Stimulated activated CD4-positive, alpha-beta T cell treated with anti-CD3 and anti-CD28 coated beads, Interleukin-2, amount 100 ng/mL, for 24 hours (primary cell): ENCODE measurements around the gene NAA38.
"Not testable (repeated sequence)": the region's sequence is repeated elsewhere in the genome, so short reads cannot be mapped to it uniquely, and the experiment has no call there.

ENCODE experiments used
- DNase-seq, 2 donors: peaks; one replicate each; pipeline ENCODE4 v3.0.0-alpha.2; 2020

NAA38 gene

GRCh38 chr17:7881276-7882054, 24.1 kb upstream of the NAA38 start:
- no peak for DNase-seq

DNA sequence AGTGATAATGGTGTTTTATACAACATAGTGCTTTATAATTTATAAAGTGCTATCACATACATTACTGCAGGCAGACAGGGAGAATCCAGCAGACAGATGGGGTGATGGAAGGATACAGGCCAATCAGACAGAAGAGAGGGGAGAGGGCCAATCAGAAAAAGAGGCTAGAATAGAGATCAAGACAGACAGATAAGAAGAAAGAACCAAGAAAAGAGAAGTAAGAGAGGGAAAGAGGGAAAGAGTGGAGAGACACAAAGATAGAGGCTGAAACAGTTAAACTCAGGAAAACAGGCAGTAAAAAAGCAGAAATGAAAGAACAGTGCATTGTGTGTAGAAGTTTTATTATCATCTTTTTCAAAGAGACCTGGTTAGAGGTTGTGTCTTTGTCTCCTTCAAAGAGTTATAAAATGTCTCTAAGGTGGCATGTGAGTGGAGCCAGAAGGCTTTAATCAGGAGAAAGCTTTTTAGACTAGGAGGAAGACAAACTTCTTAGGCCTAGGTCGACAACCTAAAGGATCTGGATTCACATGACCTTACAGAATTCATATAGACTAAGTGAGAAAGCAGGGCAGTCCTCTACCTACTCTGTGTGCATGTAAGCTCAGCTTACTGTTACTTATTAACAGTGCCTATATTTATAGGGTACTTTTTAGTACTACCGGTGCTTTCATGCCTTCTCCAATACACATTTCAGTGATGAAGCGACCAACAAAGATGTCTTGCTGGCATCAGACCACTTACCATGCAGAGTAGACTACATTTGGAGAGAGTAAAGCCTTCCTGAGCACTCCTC, 22.9 kb upstream of the NAA38 start:
- no peak for DNase-seq

DNA sequence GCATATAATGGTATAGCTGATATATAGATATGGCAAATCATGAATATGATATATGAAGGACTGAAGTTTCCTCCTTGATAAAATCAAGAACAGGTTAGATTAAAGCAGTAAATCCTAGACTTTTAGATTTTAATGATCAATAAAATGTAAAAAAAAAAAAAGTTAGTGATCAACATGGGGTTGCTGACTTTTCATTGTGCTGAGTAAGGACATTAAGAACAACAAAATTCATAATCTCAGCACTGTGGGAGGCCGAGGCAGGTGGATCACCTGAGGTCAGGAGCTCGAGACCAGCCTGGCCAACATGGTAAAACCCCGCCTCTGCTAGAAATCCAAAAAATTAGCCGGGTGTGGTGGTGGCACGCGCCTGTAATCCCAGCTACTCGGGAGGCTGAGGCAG, 20.9 kb upstream of the NAA38 start:
- DNase-seq = no peak

DNA sequence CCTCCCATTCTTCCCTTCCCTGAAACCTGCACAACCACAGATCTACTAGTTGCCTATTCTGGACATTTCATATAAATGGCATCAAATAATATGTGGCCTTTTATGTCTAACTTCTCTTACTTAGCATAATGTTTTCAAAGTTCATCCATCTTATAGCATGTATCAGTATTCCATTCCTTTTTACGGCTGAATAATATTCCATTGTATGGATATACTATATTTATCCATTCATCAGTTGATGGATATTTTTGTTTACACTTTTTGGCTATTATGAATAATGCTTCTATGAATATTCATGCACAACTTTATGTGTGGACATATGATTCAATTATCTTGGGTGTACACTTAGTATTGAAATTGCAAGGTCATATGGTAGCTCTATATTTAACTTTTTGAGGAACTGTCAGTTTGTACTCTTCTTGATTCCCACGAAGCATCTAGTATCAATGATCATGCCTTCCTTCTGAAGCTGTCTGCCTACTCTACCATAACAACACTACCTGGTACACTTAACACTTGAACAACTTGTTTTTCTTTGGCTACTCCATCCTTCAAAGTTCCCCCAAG, 18.5 kb upstream of the NAA38 start:
- no peak for DNase-seq

DNA sequence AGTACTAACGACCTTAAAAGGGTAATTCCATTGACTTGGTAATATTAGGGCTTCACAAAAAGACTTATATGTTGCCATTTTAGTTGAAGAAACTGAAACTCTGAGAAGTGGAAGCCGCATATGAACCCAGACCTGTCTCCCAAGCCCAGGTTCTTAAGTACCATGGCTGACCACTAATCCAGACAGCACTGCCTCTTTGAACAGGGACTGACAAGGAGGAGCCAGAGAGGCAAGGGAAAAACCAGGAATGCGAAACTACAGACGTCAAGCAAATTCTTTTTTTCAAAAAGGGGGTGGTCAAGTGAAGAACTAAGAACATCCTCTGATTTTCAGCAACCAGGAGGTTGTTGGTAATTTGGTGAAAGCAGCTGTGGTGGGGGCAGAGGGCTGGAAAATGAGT, 15.7 kb upstream of the NAA38 start:
- DNase-seq = no peak

DNA sequence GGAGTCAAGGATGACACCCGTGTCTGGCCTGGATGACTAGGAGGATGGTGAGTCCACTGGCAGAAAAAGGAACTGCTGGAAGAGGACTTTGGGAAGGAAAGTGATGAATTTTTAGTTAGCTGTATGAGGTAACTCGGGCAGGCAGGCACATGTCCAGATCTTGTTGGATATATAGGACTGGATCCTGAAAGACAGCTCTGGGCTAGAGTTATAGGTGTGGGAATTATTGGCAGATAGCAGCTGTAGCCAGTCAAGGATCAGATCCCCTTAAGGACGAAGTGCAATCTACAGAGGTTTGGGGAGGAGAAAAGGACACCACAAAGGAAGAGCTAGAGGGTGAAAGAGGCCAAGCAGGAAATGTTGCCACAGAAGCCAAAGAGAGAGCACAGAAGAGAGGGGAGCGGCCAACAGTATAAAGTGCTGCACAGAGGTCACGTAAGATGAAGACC, 10.5 kb upstream of the NAA38 start:
- peak in 1 of 2 donors; percentile 14 for DNase-seq

DNA sequence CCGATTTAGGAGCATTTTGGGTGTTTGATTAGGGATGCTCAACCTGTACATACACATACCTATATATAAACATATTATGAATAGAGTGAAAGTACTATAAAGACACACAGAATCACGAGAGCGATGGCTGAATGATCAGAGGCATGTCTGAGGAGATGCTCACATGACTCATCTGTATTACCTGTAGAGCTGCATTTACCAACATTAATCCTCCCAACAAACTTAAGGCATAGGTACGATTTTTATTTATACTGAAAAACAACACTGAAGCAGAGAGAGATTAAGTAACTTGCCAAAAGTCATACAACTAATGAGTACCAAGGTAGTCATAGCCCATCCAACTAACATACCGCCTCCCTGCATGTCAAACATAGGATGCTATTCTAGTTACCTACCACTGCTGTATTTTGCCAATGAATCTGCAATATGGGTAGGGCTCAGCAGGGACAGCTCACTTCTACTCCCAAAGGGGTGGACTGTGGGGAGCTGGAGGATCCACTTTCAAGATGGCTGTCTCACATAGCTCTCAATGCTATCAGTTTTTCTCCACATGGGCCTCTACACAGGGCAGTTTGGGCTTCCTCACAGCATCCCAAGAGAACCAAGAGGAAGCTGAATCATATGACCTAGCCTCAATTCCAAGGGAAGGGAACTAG, 7.8 kb upstream of the NAA38 start:
- no peak for DNase-seq

DNA sequence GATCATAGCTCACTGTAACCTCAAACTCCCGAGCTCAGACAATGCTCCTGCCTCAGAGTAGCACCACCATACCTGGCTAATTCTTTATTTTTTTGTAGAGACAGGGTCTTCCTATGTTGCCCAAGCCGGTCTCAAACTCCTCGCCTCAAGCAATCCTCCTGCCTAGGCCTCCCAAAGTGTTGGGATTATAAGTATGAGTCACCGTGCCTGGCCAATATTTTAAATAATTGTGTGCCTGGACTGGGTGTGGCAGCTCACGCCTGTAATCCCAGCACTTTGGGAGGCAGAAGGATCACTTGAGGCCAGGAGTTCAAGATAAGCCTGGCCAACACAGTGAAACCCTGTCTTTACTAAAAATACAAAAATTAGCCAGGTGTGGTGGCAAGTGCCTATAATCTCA, 7.0 kb upstream of the NAA38 start:
- DNase-seq = not testable (repeated sequence)

GRCh38 chr17:7862692-7863437, 5.5 kb upstream of the NAA38 start:
- peak; percentile 39 to 61 for DNase-seq

- no peak for DNase-seq
Measured at GRCh38 chr17:7859028-7859427, 1.7 kb upstream of the NAA38 start.

DNA sequence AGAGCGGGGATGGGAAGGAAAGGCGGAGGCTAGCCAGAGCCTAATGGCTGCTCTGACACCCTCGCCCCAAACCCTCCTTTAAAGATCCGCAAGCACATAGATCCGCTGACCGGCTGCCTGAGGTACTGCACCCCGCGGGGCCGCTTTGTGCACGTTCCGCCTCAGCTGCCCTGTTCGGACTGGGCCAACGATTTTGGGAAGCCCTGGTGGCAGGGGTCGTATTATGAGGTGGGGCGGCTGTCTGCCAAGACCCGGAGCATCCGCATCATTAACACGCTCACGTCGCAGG, 1.1 kb upstream of the NAA38 start:
- DNase-seq = peak; percentile 45 to 52

- peak; percentile 87 to 89 for DNase-seq
Measured at GRCh38 chr17:7857713-7858521, 558 bp upstream of the NAA38 start, which contains the start of gene CYB5D1. CYB5D1 (plus strand) TSS chr17:7858003; CDS start chr17:7858135, 132 bp downstream.

DNA sequence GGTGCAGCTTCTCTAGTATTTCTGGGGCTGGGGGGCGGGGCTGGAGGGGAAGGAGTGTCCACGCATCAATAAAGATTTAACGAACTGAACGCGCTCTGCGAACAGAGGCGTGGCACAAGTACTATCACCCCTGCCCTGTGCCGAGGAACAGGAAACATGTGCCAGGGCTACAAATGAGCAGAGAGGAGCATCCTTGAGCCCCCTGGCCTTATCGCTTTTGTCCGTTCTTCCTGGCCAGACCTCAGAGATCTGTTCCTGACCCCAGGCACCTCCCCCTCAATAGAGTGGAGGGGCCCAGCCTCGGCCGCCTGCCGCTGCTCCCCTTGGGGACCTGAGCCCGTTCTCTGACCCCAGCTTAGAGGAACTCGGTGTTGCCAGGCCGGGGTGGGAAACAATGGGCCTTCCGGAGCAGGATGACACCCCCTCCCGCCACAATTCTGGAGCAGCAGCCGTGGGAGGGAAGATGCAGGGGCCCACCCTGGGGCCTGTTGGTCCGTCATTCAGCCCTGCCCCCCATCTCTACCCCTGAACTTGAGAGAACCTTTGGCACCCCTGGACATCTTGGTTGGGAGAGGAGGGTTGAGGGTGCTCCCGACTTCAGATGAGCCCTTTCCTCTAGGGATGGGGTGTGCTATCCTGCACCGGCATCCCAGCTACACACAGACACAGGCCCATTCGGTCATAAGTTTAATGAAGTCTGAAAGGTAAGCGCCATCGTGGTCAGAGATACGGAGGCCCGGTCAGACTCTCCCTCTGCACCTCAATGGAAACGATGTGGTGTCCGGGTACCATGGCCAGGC, 1.1 kb downstream of the NAA38 start:
- peak; percentile 41 to 44 for DNase-seq

DNA sequence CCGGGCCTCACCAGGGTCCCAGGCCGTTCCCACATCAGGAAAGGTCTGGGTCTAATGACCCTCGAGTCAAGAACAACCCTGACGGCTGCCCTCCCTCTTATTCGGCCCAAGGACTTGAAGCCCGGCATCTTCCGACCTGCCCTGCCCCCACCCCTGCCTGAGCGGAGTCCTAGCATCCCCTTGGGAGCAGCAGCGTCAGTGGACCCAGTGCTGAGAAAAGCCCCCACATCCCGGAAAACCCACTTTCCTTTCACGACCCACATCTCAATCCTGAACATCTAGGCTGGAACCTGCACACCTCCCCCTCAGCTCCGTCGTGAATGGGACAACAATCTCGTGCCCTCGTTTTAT, 1.7 kb downstream of the NAA38 start:
- peak in 1 of 2 donors; percentile 21 for DNase-seq

GRCh38 chr17:7854851-7855659, 2.3 kb downstream of the NAA38 start, which contains the start of gene TMEM88:
TMEM88 (plus strand) TSS chr17:7855066; CDS start chr17:7855075, 9 bp downstream.
- peak; percentile 20 to 34 for DNase-seq

DNA sequence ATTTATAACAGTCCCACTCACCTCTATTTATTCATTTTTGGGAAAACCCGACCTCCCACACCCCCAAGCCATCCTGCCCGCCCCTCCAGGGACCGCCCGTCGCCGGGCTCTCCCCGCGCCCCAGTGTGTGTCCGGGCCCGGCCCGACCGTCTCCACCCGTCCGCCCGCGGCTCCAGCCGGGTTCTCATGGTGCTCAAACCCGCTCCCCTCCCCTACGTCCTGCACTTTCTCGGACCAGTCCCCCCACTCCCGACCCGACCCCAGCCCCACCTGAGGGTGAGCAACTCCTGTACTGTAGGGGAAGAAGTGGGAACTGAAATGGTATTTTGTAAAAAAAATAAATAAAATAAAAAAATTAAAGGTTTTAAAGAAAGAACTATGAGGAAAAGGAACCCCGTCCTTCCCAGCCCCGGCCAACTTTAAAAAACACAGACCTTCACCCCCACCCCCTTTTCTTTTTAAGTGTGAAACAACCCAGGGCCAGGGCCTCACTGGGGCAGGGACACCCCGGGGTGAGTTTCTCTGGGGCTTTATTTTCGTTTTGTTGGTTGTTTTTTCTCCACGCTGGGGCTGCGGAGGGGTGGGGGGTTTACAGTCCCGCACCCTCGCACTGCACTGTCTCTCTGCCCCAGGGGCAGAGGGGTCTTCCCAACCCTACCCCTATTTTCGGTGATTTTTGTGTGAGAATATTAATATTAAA, 3.1 kb downstream of the NAA38 start:
- DNase-seq = peak in 1 of 2 donors; percentile 21

DNA sequence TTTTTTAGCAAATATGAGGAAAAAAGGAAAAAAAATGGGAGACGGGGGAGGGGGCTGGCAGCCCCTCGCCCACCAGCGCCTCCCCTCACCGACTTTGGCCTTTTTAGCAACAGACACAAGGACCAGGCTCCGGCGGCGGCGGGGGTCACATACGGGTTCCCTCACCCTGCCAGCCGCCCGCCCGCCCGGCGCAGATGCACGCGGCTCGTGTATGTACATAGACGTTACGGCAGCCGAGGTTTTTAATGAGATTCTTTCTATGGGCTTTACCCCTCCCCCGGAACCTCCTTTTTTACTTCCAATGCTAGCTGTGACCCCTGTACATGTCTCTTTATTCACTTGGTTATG, 3.7 kb downstream of the NAA38 start:
- no peak for DNase-seq

GRCh38 chr17:7852919-7853690, 4.3 kb downstream of the NAA38 start:
- DNase-seq = peak in 1 of 2 donors; percentile 19
